SKM-1 (cell line): ENCODE results near the gene PATJ.
"Not testable (repeated sequence)": the region's sequence is repeated elsewhere in the genome, so short reads cannot be mapped to it uniquely, and the experiment has no call there.

Source experiments
- DNase-seq: peaks from one replicate; lab custom pipeline; 2025; ENCODE audit not compliant: unreplicated experiment; lab: John Stamatoyannopoulos, UW

The PATJ gene

GRCh38 chr1:62159940-62160348 lies 417.7 kb downstream of the PATJ start:
- DNase-seq = no peak

DNA sequence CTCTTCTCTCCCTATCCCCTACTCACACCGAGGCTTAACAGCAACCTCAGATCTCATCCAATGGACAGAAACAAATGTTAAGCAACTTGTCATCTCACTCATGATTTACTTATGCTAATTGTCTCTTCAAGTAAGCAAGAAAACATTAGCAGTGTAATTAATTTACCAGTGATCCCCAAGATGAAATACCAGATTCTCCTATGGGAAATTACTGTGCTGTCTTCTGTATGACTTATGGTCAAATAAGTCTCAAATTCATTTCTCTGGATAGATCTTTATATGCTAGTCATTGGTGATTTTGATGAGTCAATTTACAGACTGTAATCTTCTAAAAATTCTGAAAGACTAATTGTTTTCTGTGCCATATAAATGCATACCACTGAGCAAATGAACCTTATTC lies 419.4 kb downstream of the PATJ start:
- no peak for DNase-seq

DNA sequence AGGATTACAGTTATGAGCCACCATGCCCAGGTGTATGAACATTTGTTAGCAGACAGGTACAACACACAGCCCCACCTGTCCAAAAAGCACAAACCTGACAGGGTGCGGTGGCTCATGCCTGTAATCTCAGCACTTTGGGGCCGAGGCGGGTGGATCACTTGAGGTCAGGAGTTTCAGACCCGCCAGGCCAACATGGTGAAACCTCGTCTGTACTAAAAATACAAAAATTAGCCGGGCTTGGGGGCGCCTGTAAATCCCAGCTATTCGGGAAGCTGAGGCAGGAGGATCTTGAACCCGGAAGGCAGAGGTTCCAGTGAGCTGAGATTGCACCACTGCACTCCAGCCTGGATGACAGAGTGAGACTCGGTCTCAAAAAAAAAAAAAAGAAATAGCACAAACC lies 428.1 kb downstream of the PATJ start:
- DNase-seq = not testable (repeated sequence)

DNA sequence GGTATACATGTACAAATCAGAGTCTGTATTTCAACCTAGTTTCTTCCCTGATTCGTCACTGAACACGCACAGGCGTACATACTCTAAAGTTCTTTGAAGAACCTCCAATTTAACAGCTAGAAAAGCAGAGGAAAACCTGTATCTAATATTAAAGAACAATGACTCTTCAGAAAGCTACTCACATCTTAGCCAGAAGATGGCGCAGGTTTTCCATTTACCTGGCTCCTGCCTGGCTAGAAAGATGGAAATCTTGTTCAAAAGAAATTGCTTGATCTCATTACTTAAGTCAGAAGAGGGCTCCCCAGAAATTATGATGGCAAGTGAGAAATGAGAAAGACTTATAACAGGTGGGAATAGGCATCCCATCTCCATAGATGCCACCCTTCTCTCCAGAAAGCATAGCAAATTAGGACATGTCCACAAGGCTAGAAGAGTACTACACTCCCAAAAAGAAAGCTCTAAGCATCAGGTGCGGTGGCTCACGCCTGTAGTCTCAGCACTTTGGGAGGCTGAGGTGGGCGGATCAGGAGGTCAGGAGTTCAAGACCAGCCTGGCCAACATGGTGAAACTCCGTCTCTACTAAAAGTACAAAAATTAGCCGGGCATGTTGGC lies 433.4 kb downstream of the PATJ start:
- DNase-seq = peak; percentile 2

DNA sequence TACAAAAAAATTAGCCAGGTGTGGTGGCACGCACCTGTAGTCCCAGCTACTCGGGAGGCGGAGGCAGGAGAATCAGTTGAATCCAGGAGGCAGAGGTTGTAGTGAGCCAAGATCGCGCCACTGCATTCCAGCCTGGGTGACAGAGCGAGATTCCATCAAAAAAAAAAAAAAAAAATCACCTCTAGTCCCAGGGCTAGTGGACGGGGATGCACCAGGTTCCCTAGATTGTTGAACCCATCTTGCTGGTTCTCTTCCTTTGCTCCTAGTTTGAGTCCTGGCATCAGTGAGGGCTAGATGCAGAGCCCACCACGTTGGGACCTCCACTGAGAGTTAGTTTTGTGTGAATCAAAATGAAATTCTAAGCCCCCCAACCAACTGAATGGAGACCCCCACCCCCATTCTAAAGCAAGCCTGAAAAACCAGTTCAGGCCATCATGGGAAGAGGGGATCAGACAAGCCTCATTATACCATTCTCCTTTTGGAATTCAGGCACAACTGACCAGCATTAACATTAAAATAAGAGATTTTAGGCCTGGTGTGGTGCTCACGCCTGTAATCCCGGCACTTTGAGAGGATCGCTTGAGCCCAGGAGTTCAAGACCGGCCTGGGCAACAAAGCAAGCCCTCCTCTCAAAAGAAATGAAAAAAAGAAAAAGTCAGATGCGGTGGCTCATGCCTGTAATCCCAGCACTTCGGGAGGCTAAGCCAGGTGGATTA lies 434.5 kb downstream of the PATJ start:
- DNase-seq = no peak

DNA sequence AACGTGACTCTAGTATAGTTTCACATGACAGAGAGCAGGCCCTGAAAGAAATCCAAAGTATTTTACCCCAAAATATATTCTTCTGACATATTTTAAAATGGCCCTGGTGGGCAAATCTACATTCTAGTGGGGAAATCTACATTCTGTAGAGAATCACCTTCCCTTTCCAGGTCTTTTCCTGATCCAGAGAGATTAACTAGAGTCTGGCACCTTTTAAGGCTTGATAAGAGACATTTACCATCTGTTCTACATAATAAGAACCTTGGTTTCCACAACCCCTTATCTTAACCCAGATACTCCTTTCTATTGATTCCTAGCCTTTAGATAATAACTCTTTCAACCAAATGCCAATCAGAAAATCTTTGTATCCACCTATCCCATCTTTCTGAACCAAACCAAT lies 435.3 kb downstream of the PATJ start:
- DNase-seq = no peak

DNA sequence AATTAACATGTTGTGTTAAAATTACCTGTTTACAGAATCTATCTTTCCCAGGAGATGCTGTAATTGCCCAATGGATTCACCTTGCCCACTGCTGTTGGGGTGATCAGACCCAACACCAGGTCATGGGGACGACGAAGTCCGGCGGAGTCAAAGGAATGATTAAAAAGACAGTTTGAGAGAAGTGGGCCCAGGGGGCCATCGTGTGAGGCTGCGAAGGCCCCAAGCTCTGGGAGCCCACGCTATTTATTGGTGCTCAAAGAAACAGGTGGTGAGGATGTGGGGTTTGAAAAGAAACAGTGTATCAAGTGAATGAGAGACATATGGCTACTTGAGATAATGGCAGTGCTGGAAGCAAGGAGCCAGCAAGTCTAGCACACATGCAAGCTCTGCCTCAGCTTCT lies 436.1 kb downstream of the PATJ start:
- DNase-seq = no peak

DNA sequence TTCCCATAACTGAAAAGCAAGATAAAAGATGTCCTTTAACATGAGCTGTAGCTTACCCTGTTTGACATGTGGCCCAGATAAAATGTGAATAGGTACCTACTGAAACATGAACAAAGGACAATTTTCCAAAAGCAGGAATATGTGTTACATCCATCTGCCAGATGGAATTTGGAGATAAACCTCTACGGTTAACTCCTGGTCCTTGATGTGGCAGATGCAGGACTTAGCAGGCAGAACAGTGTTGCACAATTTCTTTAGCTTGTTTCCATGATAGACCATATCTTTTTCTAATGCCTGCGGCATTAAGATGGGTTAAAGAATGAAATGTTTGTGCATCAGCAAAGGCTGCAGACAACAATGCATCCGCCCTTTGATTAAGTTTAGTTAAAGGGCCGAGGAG lies 437.8 kb downstream of the PATJ start:
- not testable (repeated sequence) for DNase-seq

DNA sequence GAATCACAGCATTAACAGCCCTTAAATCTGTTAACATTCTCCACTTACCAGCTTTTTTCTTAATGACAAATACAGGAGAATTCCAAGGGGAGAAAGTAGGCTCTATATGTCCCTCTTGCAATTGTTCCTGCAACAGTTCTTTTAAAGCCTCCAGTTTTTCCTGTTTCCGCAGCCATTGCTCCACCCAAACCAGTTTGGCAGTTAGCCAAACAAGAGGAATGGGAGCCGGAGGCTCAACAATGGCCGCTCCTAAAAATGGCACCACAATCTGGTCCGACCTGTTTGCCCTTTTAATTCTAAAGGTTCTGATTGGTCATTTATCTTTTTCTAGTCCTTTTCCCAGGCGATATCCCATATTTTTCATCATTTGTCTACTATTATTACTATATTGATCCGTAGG lies 438.4 kb downstream of the PATJ start:
- DNase-seq = no peak

DNA sequence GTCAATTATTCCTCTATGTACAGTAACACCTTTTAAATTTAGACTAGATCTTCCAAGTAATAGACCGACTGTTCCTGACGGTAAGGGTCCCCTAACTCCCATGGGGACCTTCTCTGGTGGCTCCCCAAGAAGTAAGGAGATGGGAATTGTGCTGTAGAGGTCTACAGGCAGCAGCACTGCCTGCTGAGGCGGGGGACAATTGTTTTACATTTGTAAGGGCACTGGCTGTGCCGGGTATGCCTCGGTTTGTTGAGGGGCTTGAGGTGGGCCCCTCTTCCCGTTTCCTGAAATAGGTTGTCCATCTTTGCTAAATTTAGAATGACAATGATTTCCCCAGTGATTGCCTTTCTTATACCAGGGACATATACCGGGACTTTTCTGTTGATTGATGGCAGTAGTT lies 439.3 kb downstream of the PATJ start:
- DNase-seq = no peak

DNA sequence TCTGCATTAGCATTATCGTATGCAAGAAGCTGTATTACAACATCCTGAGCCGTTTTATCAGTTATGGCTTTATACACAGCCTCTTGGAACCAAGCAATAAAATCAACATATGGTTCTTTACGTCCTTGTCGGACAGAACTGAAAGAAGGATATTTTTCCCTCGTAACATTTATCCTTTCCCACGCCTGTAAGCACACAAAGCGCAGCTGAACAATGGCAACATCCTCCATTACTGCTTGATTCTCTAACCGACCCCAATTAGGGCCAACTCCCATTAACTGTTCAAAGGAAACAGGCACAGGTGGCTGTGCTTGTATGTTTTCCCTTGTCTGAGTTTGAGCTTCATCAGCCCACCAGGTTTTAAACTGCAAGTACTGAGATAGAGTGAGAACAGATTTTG lies 439.9 kb downstream of the PATJ start:
- not testable (repeated sequence) for DNase-seq

DNA sequence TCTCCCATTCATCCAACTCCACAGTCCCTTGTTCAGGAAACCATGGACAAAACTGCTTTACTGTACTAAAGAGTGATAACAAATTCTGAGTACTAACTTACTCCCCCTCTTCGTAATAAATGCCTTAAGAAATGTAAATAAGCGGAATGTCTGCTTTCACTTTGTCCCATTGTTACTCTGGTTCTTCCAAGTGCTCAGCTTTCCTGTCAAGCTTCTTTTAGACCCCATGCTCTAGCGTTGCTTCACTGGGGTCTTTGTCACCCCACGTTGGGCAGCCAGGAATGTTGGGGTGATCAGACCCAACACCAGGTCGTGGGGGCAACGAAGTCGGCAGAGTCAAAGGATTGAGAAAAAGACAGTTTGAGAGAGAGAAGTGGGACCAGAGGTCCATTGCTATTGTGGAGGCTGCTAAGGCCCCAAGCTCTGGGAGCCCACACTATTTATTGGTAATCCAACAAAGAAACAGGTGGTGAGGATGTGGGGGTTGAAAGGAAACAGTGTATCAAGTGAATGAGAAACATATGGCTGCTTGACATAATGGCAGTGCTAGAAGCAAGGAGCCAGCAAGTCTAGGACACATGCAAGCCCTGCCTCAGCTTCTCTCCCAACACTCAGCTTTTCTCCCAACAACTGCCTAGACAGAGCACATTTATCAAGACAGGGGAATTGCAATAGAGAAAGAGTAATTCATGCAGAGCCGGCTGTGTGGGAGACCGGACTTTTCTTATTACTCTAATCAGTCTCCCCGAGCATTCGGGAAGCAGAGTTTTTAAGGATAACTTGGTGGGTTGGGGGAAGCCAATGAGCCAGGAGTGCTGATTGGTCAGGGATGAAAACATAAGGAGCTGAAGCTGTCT lies 441.1 kb downstream of the PATJ start:
- not testable (repeated sequence) for DNase-seq

GRCh38 chr1:62184336-62184735 lies 442.1 kb downstream of the PATJ start:
- no peak for DNase-seq

DNA sequence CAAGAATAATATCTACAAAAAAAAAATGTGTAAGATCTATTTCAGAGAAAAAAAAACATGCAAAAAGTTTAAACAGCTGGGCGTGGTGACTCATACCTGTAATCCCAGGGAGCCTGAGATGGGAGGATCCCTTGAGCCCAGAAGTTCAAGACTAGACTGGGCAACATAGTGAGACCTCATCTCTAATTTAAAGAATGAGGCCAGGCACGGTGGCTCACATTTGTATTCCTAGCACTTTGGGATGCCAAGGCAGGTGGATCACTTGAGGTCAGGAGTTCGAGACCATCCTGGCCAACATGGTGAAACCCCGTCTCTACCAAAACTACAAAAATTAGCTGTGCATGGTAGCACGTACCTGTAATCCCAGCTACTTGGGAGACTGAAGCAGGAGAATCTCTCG lies 443.0 kb downstream of the PATJ start:
- DNase-seq = not testable (repeated sequence)

GRCh38 chr1:62185677-62186076 lies 443.4 kb downstream of the PATJ start:
- DNase-seq = no peak

DNA sequence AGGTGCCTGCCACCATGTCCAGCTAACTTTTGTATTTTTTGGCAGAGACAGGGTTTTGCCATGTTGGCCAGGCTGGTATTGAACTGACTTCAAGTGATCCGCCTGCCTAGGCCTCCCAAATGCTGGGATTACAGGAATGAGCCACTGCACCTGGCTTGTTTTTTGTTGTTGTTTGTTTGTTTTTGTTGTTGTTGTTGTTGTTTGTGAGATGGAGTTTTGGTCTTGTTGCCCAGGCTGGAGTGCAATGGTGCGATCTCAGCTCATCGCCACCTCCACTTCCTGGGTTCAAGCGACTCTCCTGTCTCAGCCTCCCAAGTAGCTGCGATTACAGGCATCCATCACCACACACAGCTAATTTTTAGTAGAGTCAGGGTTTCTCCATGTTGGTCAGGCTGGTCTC lies 445.3 kb downstream of the PATJ start:
- DNase-seq = no peak

DNA sequence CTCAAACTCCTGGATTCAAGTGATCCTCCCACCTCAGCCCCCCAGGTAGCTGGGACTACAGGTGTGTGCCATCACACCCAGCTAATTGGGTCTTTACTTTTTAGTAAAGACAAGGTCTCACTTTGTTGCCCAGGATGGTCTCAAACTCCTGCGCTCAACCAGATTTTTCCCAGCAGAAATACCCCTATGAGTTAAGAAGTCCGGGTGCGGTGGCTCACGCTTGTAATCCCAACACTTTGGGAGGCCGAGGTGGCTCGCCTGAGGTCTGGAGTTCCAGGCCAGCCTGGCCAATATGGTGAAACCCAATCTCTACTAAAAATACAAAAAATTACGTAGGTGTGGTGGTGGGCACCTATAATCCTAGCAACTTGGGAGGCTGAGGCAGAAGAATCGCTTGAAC lies 445.8 kb downstream of the PATJ start:
- DNase-seq = no peak

DNA sequence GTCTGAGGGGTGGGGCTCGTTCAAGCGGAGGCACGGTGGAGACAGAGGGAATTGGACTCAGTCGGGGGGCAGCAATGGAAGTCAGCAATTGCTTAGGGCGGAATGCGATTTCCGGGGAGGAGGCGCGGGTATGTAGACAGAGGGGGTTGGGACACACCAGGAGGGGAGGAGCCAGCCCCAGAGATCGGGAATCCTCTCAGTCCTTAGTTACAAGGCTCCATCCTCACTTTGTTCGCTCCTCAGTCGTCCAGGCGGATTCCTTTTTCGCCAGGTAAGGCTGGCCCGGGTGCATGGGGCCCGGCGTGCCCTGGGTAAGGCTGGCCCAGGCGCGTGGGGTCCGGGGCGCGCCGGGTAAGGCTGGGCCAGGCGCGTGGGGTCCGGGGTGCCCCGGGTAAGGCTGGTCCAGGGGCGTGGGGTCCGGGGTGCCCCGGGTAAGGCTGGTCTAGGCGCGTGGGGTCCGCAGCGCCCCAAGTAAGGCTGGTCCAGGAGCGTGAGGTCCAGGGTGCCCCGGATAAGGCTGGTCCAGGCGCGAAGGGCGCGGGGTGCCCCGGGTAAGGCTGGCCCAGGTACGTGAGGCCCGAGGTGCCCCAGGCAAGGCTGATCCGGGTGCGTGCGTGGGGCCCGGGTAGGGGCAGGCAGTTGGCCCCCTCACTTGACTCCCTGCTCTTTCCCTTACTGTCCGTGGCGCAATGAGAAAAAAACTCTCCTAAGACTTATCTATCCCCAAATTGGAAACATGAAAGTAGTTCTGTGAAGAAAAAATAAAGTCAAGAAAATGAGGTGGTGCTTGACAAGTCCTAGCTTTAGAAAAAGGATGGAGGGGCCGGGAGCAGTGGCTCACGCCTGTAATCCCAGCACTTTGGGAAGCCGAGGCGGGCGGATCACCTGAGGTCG lies 452.6 kb downstream of the PATJ start, which contains the start of gene L1TD1:
L1TD1 (plus strand) TSS at position 199 of the 894 bp plus-strand sequence. CDS start 11,780 bp downstream, outside the sequence.
- no peak for DNase-seq

DNA sequence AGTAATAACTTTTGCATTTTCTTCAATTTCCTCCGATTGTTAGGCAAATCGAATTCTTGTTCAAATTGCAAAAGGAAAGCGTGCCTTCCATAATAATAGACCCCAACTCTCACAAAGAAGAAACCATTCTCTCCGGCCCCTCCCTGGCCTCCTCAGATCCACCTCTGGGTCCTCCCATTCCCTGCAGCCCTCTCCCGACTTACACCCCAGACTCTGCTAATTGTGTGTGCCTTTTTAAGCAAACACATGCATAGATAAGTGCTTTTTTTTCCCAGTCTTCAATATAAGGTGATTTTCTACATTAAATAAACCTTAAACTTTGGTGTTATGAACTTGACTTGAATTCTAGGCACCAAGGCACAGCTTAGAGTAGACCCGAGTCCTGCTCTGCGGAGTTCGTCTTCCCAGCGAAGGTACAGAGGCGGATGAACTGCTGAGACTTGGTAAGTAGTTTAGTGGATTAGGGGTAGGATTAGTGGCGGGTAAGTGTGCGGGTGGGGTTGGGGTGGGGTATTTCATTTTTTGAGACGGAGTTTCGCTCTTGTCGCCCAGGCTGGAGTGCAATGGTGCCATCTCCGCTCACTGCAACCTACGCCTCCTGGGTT lies 453.9 kb downstream of the PATJ start:
- DNase-seq = no peak

- no peak for DNase-seq
Measured at GRCh38 chr1:62198069-62198780, 455.9 kb downstream of the PATJ start.
